Endothelial cell of umbilical vein (primary cell): ENCODE data around the gene RC3H1. TPM values are rescaled to one million over a fixed set of nuclear protein-coding genes. Genes with fewer than 3 reads are reported as not detected.

Experiments
- BruUV-seq: library from RNA; stranded (reverse); fragments of 400-500 nt; replicated peaks from 2 replicates; lab custom pipeline; 2021; lab: Mats Ljungman, UMichigan
- CTCF ChIA-PET: fragments of 300-600, 350-600 bp; sonication (Branson Sonifier 250); formaldehyde crosslinking; loops from one replicate; lab custom pipeline; 2021; ENCODE audit warnings: antibody characterized with exemption, inconsistent platforms; lab: Charles Lee
- POLR2A ChIA-PET: fragments of 300-600, 350-600 bp; sonication (Branson Sonifier 250); formaldehyde crosslinking; loops from one replicate; lab custom pipeline; 2021; ENCODE audit warnings: antibody characterized with exemption, inconsistent platforms; lab: Charles Lee
- DNase-seq: peaks from one replicate; pipeline ENCODE4 v3.0.0-alpha.2; 2011; ENCODE audit warnings: low read depth, low spot score
- FAIRE-seq: peaks from 2 replicates; lab custom pipeline; 2011; peaks lifted over from hg19 to GRCh38; lab: Jason Lieb, UNC
- H2AFZ ChIP-seq: 2 replicates; pipeline ENCODE4 v1.6.0; 2012; ENCODE audit warnings: low read depth, low read length, control low read depth, inconsistent platforms
- H3K27ac ChIP-seq: 2 replicates; pipeline ENCODE4 v1.5.1; 2011; ENCODE audit warnings: low read depth, mild to moderate bottlenecking, control low read depth, low read length, moderate library complexity; ENCODE audit not compliant: insufficient read depth
- H3K27me3 ChIP-seq, 2 experiments: 2 replicates each; pipeline versions ENCODE4 v1.6.0 to v1.6.1; 2011; ENCODE audit warnings: low read length in 2 of 2, mixed read lengths in 1 of 2; ENCODE audit not compliant: control insufficient read depth in 2 of 2, insufficient read depth in 2 of 2
- H3K36me3 ChIP-seq, 2 experiments: 2 replicates in 1 of 2; 3 replicates in 1 of 2; pipeline ENCODE4 v1.5.1; 2011; ENCODE audit warnings: low read length in 2 of 2, mild to moderate bottlenecking in 1 of 2, moderate library complexity in 1 of 2; ENCODE audit not compliant: control insufficient read depth in 2 of 2, insufficient read depth in 2 of 2; ENCODE audit errors: extremely low read depth in 1 of 2
- H3K4me1 ChIP-seq: 3 replicates; pipeline ENCODE4 v1.5.1; 2011; ENCODE audit warnings: mild to moderate bottlenecking, low read length; ENCODE audit not compliant: control insufficient read depth, insufficient read depth; ENCODE audit errors: extremely low read depth
- H3K4me2 ChIP-seq: 2 replicates; pipeline ENCODE4 v1.6.1; 2011; ENCODE audit warnings: low read length, control low read depth, mixed read lengths; ENCODE audit not compliant: insufficient read depth
- H3K4me3 ChIP-seq, 3 experiments: fragments of 200-600 bp in 1 of 3; sonication (generic), shearing (Covaris generic) in 1 of 3; replicated peaks in 1 of 3; 2 replicates each; pipeline ENCODE4 v1.5.1; 2011 to 2016; ENCODE audit warnings: control low read depth in 3 of 3, low read length in 3 of 3, mild to moderate bottlenecking in 2 of 3, inconsistent platforms in 1 of 3, low read depth in 1 of 3, moderate library complexity in 1 of 3; ENCODE audit not compliant: insufficient read depth in 1 of 3
- H3K79me2 ChIP-seq: 2 replicates; pipeline ENCODE4 v1.6.0; 2012; ENCODE audit warnings: low read length, inconsistent platforms; ENCODE audit not compliant: control insufficient read depth, insufficient read depth
- H3K9ac ChIP-seq: replicated peaks from 2 replicates; pipeline ENCODE3; 2011; ENCODE audit warnings: low read length, control low read depth; ENCODE audit not compliant: insufficient read depth; ENCODE audit errors: extremely low read depth
- H3K9me1 ChIP-seq: replicated peaks from 3 replicates; pipeline ENCODE4 v1.6.0; 2011; ENCODE audit warnings: mild to moderate bottlenecking, low read length; ENCODE audit not compliant: control insufficient read depth, insufficient read depth; ENCODE audit errors: extremely low read depth
- H3K9me3 ChIP-seq: replicated peaks from 2 replicates; pipeline ENCODE4 v1.5.1; 2012; ENCODE audit warnings: low read length, inconsistent platforms; ENCODE audit not compliant: control insufficient read depth, insufficient read depth
- H4K20me1 ChIP-seq: replicated peaks from 2 replicates; pipeline ENCODE3; 2011; ENCODE audit warnings: mild to moderate bottlenecking, low read length; ENCODE audit not compliant: control insufficient read depth, insufficient read depth; ENCODE audit errors: extremely low read depth
- CTCF ChIP-seq, 2 donors: IDR thresholded peaks; 1 replicate in 1 of 2; 2 replicates in 1 of 2; pipeline ENCODE4 v1.5.1; 2011; ENCODE audit warnings: low read length in 2 of 2, mild to moderate bottlenecking in 2 of 2, moderate library complexity in 2 of 2, control low read depth in 1 of 2, inconsistent platforms in 1 of 2, low read depth in 1 of 2; ENCODE audit not compliant: insufficient read depth in 1 of 2; ENCODE audit errors: extremely low read depth in 1 of 2
- EZH2 ChIP-seq: IDR thresholded peaks from 2 replicates; pipeline ENCODE4 v1.6.1; 2012; ENCODE audit warnings: borderline replicate concordance, low read depth, mild to moderate bottlenecking, moderate library complexity, low read length, inconsistent platforms; ENCODE audit not compliant: severe bottlenecking
- FOS ChIP-seq: IDR thresholded peaks from 2 replicates; pipeline ENCODE4 v1.6.1; 2011; ENCODE audit warnings: mild to moderate bottlenecking, low read length, moderate library complexity, borderline replicate concordance; ENCODE audit not compliant: insufficient read depth
- GATA2 ChIP-seq: IDR thresholded peaks from 2 replicates; pipeline ENCODE4 v1.7.0; 2011; ENCODE audit warnings: low read depth, mild to moderate bottlenecking, moderate library complexity, mixed read lengths, low read length; ENCODE audit not compliant: insufficient read length, insufficient read depth
- JUN ChIP-seq: IDR thresholded peaks from 2 replicates; pipeline ENCODE4 v1.6.1; 2011; ENCODE audit warnings: borderline replicate concordance, low read depth; ENCODE audit not compliant: insufficient read length, insufficient read depth
- POLR2AphosphoS5 ChIP-seq: IDR thresholded peaks from 2 replicates; pipeline ENCODE4 v1.6.1; 2012; ENCODE audit warnings: low read depth, mild to moderate bottlenecking, control low read depth, low read length, moderate library complexity; ENCODE audit not compliant: insufficient read depth
- dilution Hi-C: fragments of 300-500 bp; cut with MboI; formaldehyde crosslinking; loops from one replicate; pipeline ENCODE4 v1.15.0; 2019; ENCODE audit warnings: low sequenced_read_pairs; ENCODE audit not compliant: extremely low pct_ligation_motif_present
- intact Hi-C: fragments of 100-400 bp; cut with micrococcal nuclease; formaldehyde crosslinking; loops from one replicate; pipeline ENCODE4 v1.10.0; 2022
- polyA plus RNA-seq, 4 experiments: library from polyadenylated mRNA; depleted of rRNA in 3 of 4; stranded (reverse) in 3 of 4; unstranded in 1 of 4; fragments of >200 nt; gene quantifications; 2 replicates each; pipeline versions ENCODE4 v1.2.1 to v1.2.3, GENCODE V29; 2011 to 2012; ENCODE audit warnings: missing spikeins in 1 of 4
- total RNA-seq: library from RNA; stranded (reverse); gene quantifications from 2 replicates; pipeline ENCODE4 v1.2.3, GENCODE V29; 2021
- TF ChIP-seq, protein P1 (sequence below): IDR thresholded peaks from 2 replicates; pipeline ENCODE4 v1.6.1; 2011; ENCODE audit not compliant: insufficient read depth, insufficient read length

The RC3H1 gene
- total and polyA plus RNA-seq, 2 donors (not counting 3 experiments of a cell fraction or from before 2014, with no cell fraction given), result 7.0 to 41.4 TPM

GRCh38 chr1:174018565-174018964, 3.6 kb downstream of the RC3H1 start:
- H3K9me1 ChIP-seq, result no peaks in the 10 kb centered on the region
- dilution Hi-C loops, result no loop called here
- CTCF ChIA-PET, result no interaction called here
- POLR2A ChIA-PET, result no interaction called here
- H3K4me2 ChIP-seq, result no peak overlapping the region
- no peaks in the 10 kb centered on the region for H3K9me3 ChIP-seq
- no peak overlapping the region for H2AFZ ChIP-seq
- H3K27ac ChIP-seq, result no peak overlapping the region
- no peak for DNase-seq
- no peak for FAIRE-seq
- no TSS peak for BruUV-seq
- TF ChIP-seq POLR2AphosphoS5 (no peak), JUN (no peak)
- peaks cover 16% of the 10 kb centered on the region for H4K20me1 ChIP-seq
- H3K79me2 ChIP-seq, result peaks cover 83% of the 10 kb centered on the region
- H3K27me3 ChIP-seq, result no peaks in the 10 kb centered on the region
- intact Hi-C loops, result no loop called here
- H3K4me3 ChIP-seq, result peak overlapping the region in 1 of 3 experiments; percentile 13
- H3K4me1 ChIP-seq, result peaks cover 22% of the 10 kb centered on the region
- H3K9ac ChIP-seq, result no peak overlapping the region
- H3K36me3 ChIP-seq, result no peaks in the 10 kb centered on the region

- Histone ChIP-seq H3K36me3 (no peaks in the 10 kb centered on the region), H3K9me1 (no peaks in the 10 kb centered on the region), H3K4me3 (no peak overlapping the region), H3K27ac (no peak overlapping the region), H2AFZ (no peak overlapping the region), H3K9ac (no peak overlapping the region), H3K27me3 (no peaks in the 10 kb centered on the region), H3K4me1 (peaks cover 15% of the 10 kb centered on the region), H4K20me1 (peaks cover 16% of the 10 kb centered on the region), H3K79me2 (peaks cover 94% of the 10 kb centered on the region), H3K4me2 (no peak overlapping the region), H3K9me3 (no peaks in the 10 kb centered on the region)
- no TSS peak for BruUV-seq
- DNase-seq, result no peak
- CTCF ChIA-PET, result interaction anchor here (0.7 kb wide), 1 partner anchor 1107 kb away, joined by 4 read pairs; no protein-coding TSS in a partner anchor
- dilution Hi-C loops, result no loop called here
- POLR2A ChIA-PET, result no interaction called here
- intact Hi-C loops, result no loop called here
- TF ChIP-seq EZH2 (no peak), CTCF (IDR thresholded peaks at IDR 0.05; ENCODE audit: extremely low read depth in 1 of 2, insufficient read depth in 1 of 2, low read depth in 1 of 2, low read length in 2 of 2) (no peak), GATA2 (no peak), POLR2AphosphoS5 (no peak), FOS (no peak)
- TF ChIP-seq, protein P1, sequence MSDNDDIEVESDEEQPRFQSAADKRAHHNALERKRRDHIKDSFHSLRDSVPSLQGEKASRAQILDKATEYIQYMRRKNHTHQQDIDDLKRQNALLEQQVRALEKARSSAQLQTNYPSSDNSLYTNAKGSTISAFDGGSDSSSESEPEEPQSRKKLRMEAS, result no peak
- no peak for FAIRE-seq
These were observed 4.8 kb downstream of the RC3H1 start for GRCh38 chr1:174017231-174017970.
